ENCODE measurements around the gene SH3D19. TPM values are rescaled to one million over a fixed set of nuclear protein-coding genes. Genes with fewer than 3 reads are reported as not detected.
"Not testable (repeated sequence)": the region's sequence is repeated elsewhere in the genome, so short reads cannot be mapped to it uniquely, and the experiment has no call there.

The SH3D19 gene
- total RNA-seq, 1 donor from 2014 or later, result 32.4 TPM

DNA sequence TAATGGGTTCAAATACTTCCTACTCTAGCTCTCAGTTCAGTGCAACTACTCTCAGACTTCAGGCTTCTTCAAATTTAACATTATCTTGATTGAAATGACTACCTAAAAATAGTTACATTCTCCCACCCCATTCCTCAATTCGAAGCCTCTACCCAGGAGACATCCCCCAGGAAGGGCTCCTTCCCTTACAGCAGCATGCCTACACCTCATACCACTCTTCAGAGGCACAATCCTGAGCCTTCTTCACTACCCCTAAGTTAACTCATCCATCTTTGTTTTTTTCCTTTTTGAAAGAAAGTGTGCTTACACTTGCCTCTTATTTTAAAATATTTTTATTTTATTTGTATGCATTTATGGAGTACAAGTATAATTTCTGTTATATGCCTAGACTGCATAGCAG lies 65.7 kb downstream of the SH3D19 start:
- no peak overlapping the region for H3K27ac Mint-ChIP-seq (ENCODE audit: unreplicated experiment)
- H3K4me1 Mint-ChIP-seq (ENCODE audit: unreplicated experiment), result no peaks in the 10 kb centered on the region
- TF ChIP-seq, protein P1, sequence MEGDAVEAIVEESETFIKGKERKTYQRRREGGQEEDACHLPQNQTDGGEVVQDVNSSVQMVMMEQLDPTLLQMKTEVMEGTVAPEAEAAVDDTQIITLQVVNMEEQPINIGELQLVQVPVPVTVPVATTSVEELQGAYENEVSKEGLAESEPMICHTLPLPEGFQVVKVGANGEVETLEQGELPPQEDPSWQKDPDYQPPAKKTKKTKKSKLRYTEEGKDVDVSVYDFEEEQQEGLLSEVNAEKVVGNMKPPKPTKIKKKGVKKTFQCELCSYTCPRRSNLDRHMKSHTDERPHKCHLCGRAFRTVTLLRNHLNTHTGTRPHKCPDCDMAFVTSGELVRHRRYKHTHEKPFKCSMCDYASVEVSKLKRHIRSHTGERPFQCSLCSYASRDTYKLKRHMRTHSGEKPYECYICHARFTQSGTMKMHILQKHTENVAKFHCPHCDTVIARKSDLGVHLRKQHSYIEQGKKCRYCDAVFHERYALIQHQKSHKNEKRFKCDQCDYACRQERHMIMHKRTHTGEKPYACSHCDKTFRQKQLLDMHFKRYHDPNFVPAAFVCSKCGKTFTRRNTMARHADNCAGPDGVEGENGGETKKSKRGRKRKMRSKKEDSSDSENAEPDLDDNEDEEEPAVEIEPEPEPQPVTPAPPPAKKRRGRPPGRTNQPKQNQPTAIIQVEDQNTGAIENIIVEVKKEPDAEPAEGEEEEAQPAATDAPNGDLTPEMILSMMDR (IDR thresholded peaks at IDR 0.05), result no peak
- peaks cover 4% of the 10 kb centered on the region for H3K36me3 Mint-ChIP-seq (ENCODE audit: unreplicated experiment)
- H3K4me3 Mint-ChIP-seq (ENCODE audit: unreplicated experiment), result no peak overlapping the region
- H3K9me3 Mint-ChIP-seq (ENCODE audit: unreplicated experiment), result no peaks in the 10 kb centered on the region
- H3K27me3 Mint-ChIP-seq (ENCODE audit: unreplicated experiment), result no peaks in the 10 kb centered on the region
- no peak for DNase-seq (ENCODE audit: extremely low spot score, unreplicated experiment)

DNA sequence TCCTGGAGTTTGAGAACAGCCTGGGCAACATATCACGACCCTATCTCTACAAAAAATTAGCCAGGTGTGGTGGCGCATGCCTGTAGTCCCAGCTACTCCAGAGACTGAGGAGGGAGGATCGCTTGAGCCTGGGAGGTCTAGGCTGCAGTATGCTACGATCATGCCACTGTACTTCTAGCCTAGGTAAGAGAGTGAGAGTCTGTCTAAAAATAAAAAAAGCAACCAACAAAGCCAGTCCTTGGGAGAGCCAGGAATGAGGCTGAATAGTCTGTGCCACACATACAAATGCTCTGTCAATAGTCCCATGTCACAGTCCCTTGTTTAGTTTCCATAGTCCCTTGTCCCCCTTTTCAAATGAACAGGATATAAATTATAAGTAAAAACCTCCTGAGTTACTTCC lies 67.7 kb downstream of the SH3D19 start:
- H3K27me3 Mint-ChIP-seq (ENCODE audit: unreplicated experiment), result no peaks in the 10 kb centered on the region
- H3K9me3 Mint-ChIP-seq (ENCODE audit: unreplicated experiment), result no peaks in the 10 kb centered on the region
- no peaks in the 10 kb centered on the region for H3K4me1 Mint-ChIP-seq (ENCODE audit: unreplicated experiment)
- no peak overlapping the region for H3K4me3 Mint-ChIP-seq (ENCODE audit: unreplicated experiment)
- TF ChIP-seq, protein P1 (IDR thresholded peaks at IDR 0.05), result no peak
- DNase-seq (ENCODE audit: extremely low spot score, unreplicated experiment), result no peak
- no peaks in the 10 kb centered on the region for H3K36me3 Mint-ChIP-seq (ENCODE audit: unreplicated experiment)
- H3K27ac Mint-ChIP-seq (ENCODE audit: unreplicated experiment), result no peak overlapping the region

DNA sequence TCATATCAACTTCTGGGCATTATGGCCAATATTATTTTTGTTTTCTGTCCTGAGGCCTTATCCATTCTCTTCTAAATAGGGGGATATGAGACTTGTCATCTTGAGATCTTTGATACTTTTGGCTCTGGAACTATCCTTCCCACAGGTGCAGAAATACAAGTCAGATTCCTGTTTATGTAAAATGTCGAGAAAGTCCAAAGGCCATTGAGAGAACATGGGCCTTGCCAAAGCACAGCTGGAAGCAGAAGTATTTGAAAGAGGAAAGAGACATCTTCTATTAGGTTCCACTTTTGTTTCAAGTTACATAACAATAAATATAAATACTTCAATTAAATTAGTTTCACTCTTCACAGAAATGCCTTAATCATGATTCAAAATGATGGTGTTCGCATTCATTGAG lies 69.3 kb downstream of the SH3D19 start:
- Mint-ChIP-seq H3K27me3 (ENCODE audit: unreplicated experiment) (no peaks in the 10 kb centered on the region), H3K4me1 (ENCODE audit: unreplicated experiment) (no peaks in the 10 kb centered on the region), H3K36me3 (ENCODE audit: unreplicated experiment) (no peaks in the 10 kb centered on the region), H3K27ac (ENCODE audit: unreplicated experiment) (peak overlapping the region; percentile 36), H3K4me3 (ENCODE audit: unreplicated experiment) (no peak overlapping the region), H3K9me3 (ENCODE audit: unreplicated experiment) (no peaks in the 10 kb centered on the region)
- no peak for DNase-seq (ENCODE audit: extremely low spot score, unreplicated experiment)
- TF ChIP-seq, protein P1 (IDR thresholded peaks at IDR 0.05), result no peak

DNA sequence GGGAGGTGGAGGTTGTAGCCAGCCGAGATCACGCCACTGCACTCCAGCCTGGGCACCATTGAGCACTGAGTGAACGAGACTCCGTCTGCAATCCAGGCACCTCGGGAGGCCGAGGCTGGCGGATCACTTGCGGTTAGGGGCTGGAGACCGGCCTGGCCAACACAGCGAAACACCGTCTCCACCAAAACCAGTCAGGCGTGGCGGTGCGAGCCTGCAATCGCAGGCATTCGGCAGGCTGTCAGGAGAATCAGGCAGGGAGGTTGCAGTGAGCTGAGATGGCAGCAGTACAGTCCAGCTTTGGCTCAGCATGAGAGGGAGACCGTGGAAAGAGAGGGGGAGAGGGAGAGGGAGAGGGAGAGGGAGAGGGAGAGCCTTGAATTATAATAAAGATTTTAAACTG lies 69.7 kb downstream of the SH3D19 start:
- H3K4me1 Mint-ChIP-seq (ENCODE audit: unreplicated experiment); H3K27me3 Mint-ChIP-seq (ENCODE audit: unreplicated experiment); H3K36me3 Mint-ChIP-seq (ENCODE audit: unreplicated experiment); H3K9me3 Mint-ChIP-seq (ENCODE audit: unreplicated experiment); DNase-seq (ENCODE audit: extremely low spot score, unreplicated experiment); H3K27ac Mint-ChIP-seq (ENCODE audit: unreplicated experiment); H3K4me3 Mint-ChIP-seq (ENCODE audit: unreplicated experiment): not testable (repeated sequence)

DNA sequence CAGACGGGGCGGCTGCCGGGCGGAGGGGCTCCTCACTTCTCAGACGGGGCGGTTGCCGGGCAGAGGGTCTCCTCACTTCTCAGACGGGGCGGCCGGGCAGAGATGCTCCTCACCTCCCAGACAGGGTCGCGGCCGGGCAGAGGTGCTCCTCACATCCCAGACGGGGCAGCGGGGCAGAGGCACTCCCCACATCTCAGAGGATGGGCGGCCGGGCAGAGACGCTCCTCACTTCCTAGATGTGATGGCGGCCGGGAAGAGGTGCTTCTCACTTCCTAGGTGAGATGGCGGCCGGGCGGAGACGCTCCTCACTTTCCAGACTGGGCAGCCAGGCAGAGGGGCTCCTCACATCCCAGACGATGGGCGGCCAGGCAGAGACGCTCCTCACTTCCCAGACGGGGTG lies 70.2 kb downstream of the SH3D19 start:
- not testable (repeated sequence) for H3K36me3 Mint-ChIP-seq (ENCODE audit: unreplicated experiment); H3K27me3 Mint-ChIP-seq (ENCODE audit: unreplicated experiment); H3K9me3 Mint-ChIP-seq (ENCODE audit: unreplicated experiment); H3K4me3 Mint-ChIP-seq (ENCODE audit: unreplicated experiment); H3K4me1 Mint-ChIP-seq (ENCODE audit: unreplicated experiment); H3K27ac Mint-ChIP-seq (ENCODE audit: unreplicated experiment); DNase-seq (ENCODE audit: extremely low spot score, unreplicated experiment)

DNA sequence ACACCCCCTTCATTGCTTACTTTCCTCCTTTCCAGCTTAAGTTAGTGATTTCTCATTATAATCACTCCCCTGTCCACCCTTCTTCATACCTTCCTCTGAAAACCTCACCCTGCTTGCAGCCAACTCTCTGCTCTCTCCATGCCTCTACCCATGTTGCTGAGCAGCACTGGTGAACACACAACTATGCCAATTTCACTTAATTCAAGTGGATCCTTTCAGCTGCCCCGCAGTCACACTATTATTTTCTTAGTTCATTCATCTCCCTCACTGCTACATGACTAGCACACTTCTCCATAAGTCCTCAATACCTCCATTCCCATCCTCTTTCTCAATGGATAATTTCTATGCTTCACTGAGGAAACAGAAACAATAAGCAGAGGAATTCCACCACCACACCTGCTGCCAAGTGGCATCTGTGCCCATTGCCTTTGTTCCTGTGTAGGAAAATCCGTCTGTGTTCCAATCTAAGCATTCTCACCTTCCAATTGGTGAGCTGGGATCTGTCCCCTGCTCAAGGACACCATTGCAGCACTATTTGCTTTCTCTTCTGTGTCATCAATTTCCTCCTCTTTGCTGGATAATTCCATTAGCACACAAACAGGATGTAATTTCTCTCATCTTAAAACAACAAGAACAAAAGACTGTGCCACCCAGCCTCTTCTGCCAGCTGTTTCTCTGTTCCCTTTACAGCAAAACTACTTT lies 73.7 kb downstream of the SH3D19 start:
- H3K9me3 Mint-ChIP-seq (ENCODE audit: unreplicated experiment), result no peaks in the 10 kb centered on the region
- DNase-seq (ENCODE audit: extremely low spot score, unreplicated experiment), result no peak
- no peak overlapping the region for H3K27ac Mint-ChIP-seq (ENCODE audit: unreplicated experiment)
- H3K4me3 Mint-ChIP-seq (ENCODE audit: unreplicated experiment), result no peak overlapping the region
- H3K36me3 Mint-ChIP-seq (ENCODE audit: unreplicated experiment), result no peaks in the 10 kb centered on the region
- H3K27me3 Mint-ChIP-seq (ENCODE audit: unreplicated experiment), result no peaks in the 10 kb centered on the region
- TF ChIP-seq, protein P1 (IDR thresholded peaks at IDR 0.05), result no peak
- H3K4me1 Mint-ChIP-seq (ENCODE audit: unreplicated experiment), result no peaks in the 10 kb centered on the region
